HCT116 (cell line): ENCODE data around the gene OAT. TPM values are rescaled to one million over a fixed set of nuclear protein-coding genes. Genes with fewer than 3 reads are reported as not detected.

Experiments
- ATAC-seq: fragments of 200-7000 bp; cut with Tn5 transposase; 2 replicates; pipeline ENCODE4 v1.9.1; 2020; ENCODE audit warnings: mild to moderate bottlenecking, moderate library complexity
- BruUV-seq: library from RNA; stranded (reverse); fragments of 400-500 nt; replicated peaks from 2 replicates; lab custom pipeline; 2021; lab: Mats Ljungman, UMichigan
- CTCF ChIA-PET: fragments of 300-600 bp; sonication (Branson Sonifier 250); formaldehyde crosslinking; loops from one replicate; lab custom pipeline; 2021; ENCODE audit warnings: antibody characterized with exemption; lab: Charles Lee
- POLR2A ChIA-PET: fragments of 300-600, 350-600 bp; sonication (Branson Sonifier 250); formaldehyde crosslinking; loops from one replicate; lab custom pipeline; 2021; ENCODE audit warnings: antibody characterized with exemption; lab: Charles Lee
- RAD21 ChIA-PET, 2 experiments: fragments of 300-600 bp; sonication (Branson Sonifier 250); formaldehyde crosslinking; loops; one replicate each; lab custom pipeline; 2023; ENCODE audit warnings: low total read pairs in 2 of 2; ENCODE audit not compliant: uncharacterized antibody in 2 of 2, unreplicated experiment in 2 of 2, low non-redundant PET in 1 of 2; lab: Charles Lee
- DNase-seq: peaks from one replicate; pipeline ENCODE4 v3.0.0-alpha.2; 2010; ENCODE audit warnings: low read depth, low spot score
- H2AFZ ChIP-seq: fragments of 200-600 bp; shearing (Covaris generic), sonication (generic); 2 replicates; pipeline ENCODE4 v1.6.1; 2017; ENCODE audit warnings: low read depth, mixed run types, mixed read lengths, antibody characterized with exemption, low read length; ENCODE audit not compliant: poor library complexity, severe bottlenecking
- H3K27ac ChIP-seq: 2 replicates; pipeline ENCODE4 v1.5.1; 2012; ENCODE audit warnings: low read depth, low read length
- H3K27me3 ChIP-seq: fragments of 200-600 bp; sonication (generic); 2 replicates; pipeline ENCODE4 v1.6.1; 2016; ENCODE audit warnings: mixed run types, low read length, mixed read lengths; ENCODE audit not compliant: insufficient read depth
- H3K36me3 ChIP-seq, 2 experiments: fragments of 200-500 bp in 1 of 2; fragments of 200-600 bp in 1 of 2; sonication (Bioruptor generic) in 1 of 2; sonication (generic) in 1 of 2; 2 replicates each; pipeline versions ENCODE4 v1.5.1 to v1.6.1; 2014 to 2016; ENCODE audit warnings: low read length in 2 of 2, inconsistent platforms in 1 of 2, mixed read lengths in 1 of 2, mixed run types in 1 of 2; ENCODE audit not compliant: insufficient read depth in 2 of 2, control insufficient read depth in 1 of 2
- H3K4me1 ChIP-seq, 2 experiments: fragments of 200-600 bp in 1 of 2; sonication (generic) in 1 of 2; 2 replicates each; pipeline versions ENCODE4 v1.5.1 to v1.6.1; 2012 to 2017; ENCODE audit warnings: low read length in 2 of 2, inconsistent platforms in 1 of 2, mild to moderate bottlenecking in 1 of 2, mixed read lengths in 1 of 2, mixed run types in 1 of 2, moderate library complexity in 1 of 2; ENCODE audit not compliant: insufficient read depth in 2 of 2, control insufficient read depth in 1 of 2
- H3K4me2 ChIP-seq: fragments of 200-600 bp; sonication (generic); 2 replicates; pipeline ENCODE4 v1.6.1; 2017; ENCODE audit warnings: mixed run types, low read length, mixed read lengths
- H3K4me3 ChIP-seq, 2 experiments: fragments of 200-600 bp in 1 of 2; sonication (generic) in 1 of 2; replicated peaks in 1 of 2; 2 replicates each; pipeline ENCODE4 v1.5.1; 2011 to 2016; ENCODE audit warnings: low read length in 2 of 2, control low read depth in 1 of 2, low read depth in 1 of 2, mild to moderate bottlenecking in 1 of 2, mixed read lengths in 1 of 2, mixed run types in 1 of 2
- H3K79me2 ChIP-seq: fragments of 200-600 bp; sonication (generic); 2 replicates; pipeline ENCODE4 v1.6.1; 2017; ENCODE audit warnings: mild to moderate bottlenecking, mixed run types, low read length, moderate library complexity, mixed read lengths; ENCODE audit not compliant: insufficient read depth
- H3K9ac ChIP-seq: fragments of 200-600 bp; sonication (generic); 2 replicates; pipeline ENCODE4 v1.6.1; 2016; ENCODE audit warnings: low read length, mixed read lengths
- H3K9me2 ChIP-seq: fragments of 200-600 bp; sonication (generic), shearing (Covaris generic); 2 replicates; pipeline ENCODE4 v1.6.1; 2017; ENCODE audit warnings: mixed run types, mild to moderate bottlenecking, moderate library complexity; ENCODE audit not compliant: insufficient read depth
- H3K9me3 ChIP-seq, 2 experiments: fragments of 200-500 bp in 1 of 2; fragments of 200-600 bp in 1 of 2; sonication (Bioruptor generic) in 1 of 2; sonication (generic) in 1 of 2; 2 replicates each; pipeline ENCODE4 v1.6.1; 2014 to 2017; ENCODE audit warnings: low read length in 2 of 2, mixed read lengths in 2 of 2, inconsistent platforms in 1 of 2, low read depth in 1 of 2, mild to moderate bottlenecking in 1 of 2, mixed run types in 1 of 2, moderate library complexity in 1 of 2; ENCODE audit not compliant: control insufficient read depth in 1 of 2, insufficient read depth in 1 of 2
- H4K20me1 ChIP-seq: fragments of 200-600 bp; sonication (generic), shearing (Covaris generic); 2 replicates; pipeline ENCODE4 v1.6.1; 2017; ENCODE audit warnings: mixed run types, mild to moderate bottlenecking, moderate library complexity; ENCODE audit not compliant: insufficient read depth
- ATF3 ChIP-seq: IDR thresholded peaks from 2 replicates; pipeline ENCODE4 v1.6.1; 2012
- CTCF ChIP-seq, 3 experiments: fragments of 200-600 bp in 1 of 3; sonication (generic) in 1 of 3; IDR thresholded peaks in 2 of 3; conservative IDR thresholded peaks in 1 of 3; 2 replicates each; pipeline ENCODE4 v1.5.1; 2012 to 2017; ENCODE audit warnings: low read depth in 2 of 3, low read length in 2 of 3, antibody characterized with exemption in 1 of 3, borderline replicate concordance in 1 of 3, control low read depth in 1 of 3, mild to moderate bottlenecking in 1 of 3, mixed read lengths in 1 of 3, mixed run types in 1 of 3, moderate library complexity in 1 of 3; ENCODE audit not compliant: insufficient read depth in 1 of 3
- EZH2 ChIP-seq: fragments of 200-600 bp; sonication (generic); IDR thresholded peaks from 2 replicates; pipeline ENCODE4 v1.6.1; 2017; ENCODE audit warnings: antibody characterized with exemption, mixed run types
- EZH2phosphoT487 ChIP-seq: fragments of 200-600 bp; IDR thresholded peaks from 2 replicates; pipeline ENCODE4 v1.6.1; 2018; ENCODE audit warnings: antibody characterized with exemption, borderline replicate concordance
- FOSL1 ChIP-seq: IDR thresholded peaks from 2 replicates; pipeline ENCODE4 v1.6.1; 2012; ENCODE audit warnings: low read depth
- JUND ChIP-seq: IDR thresholded peaks from 2 replicates; pipeline ENCODE4 v1.6.1; 2012
- POLR2AphosphoS5 ChIP-seq: IDR thresholded peaks from 2 replicates; pipeline ENCODE4 v1.6.1; 2011; ENCODE audit warnings: mild to moderate bottlenecking, low read depth, low read length, moderate library complexity
- SIN3A ChIP-seq: IDR thresholded peaks from 2 replicates; pipeline ENCODE4 v1.6.1; 2012; ENCODE audit warnings: low read depth
- SP1 ChIP-seq: IDR thresholded peaks from 2 replicates; pipeline ENCODE4 v1.6.1; 2012; ENCODE audit warnings: low read depth
- SRF ChIP-seq: IDR thresholded peaks from 2 replicates; pipeline ENCODE4 v1.6.1; 2012; ENCODE audit warnings: low read depth
- YY1 ChIP-seq: IDR thresholded peaks from 2 replicates; pipeline ENCODE4 v1.6.1; 2011; ENCODE audit warnings: low read length, low read depth, moderate library complexity, mild to moderate bottlenecking; ENCODE audit not compliant: insufficient replicate concordance; ENCODE audit errors: extremely low read depth
- ZBTB33 ChIP-seq: IDR thresholded peaks from 2 replicates; pipeline ENCODE4 v1.6.1; 2011; ENCODE audit warnings: mild to moderate bottlenecking, low read length, moderate library complexity; ENCODE audit not compliant: insufficient replicate concordance; ENCODE audit errors: extremely low read depth
- ZFX ChIP-seq: fragments of 450-650 bp; IDR thresholded peaks from 2 replicates; pipeline ENCODE4 v1.6.1; 2017
- intact Hi-C: fragments of 100-400 bp; cut with micrococcal nuclease; formaldehyde crosslinking; loops from 2 replicates; pipeline ENCODE4 v1.10.0; 2022
- total RNA-seq: library from RNA; stranded (reverse); gene quantifications from one replicate; pipeline ENCODE4 v1.2.1, GENCODE V29; 2021; ENCODE audit not compliant: unreplicated experiment

The OAT gene
- total RNA-seq, 1 experiment from 2014 or later: 133 TPM

- CTCF ChIA-PET: interaction anchor here (0.8 to 1.5 kb wide), 3 partner anchors 23 to 372 kb away, joined by 3 to 6 read pairs (median 5); no protein-coding TSS in a partner anchor
- ATAC-seq: no peak
- RAD21 ChIA-PET: no interaction called here
- no peak overlapping the region for H2AFZ ChIP-seq
- no peak overlapping the region for H3K9ac ChIP-seq
- H3K4me1 ChIP-seq: no peaks in the 10 kb centered on the region
- H3K4me3 ChIP-seq: no peak overlapping the region
- intact Hi-C loops: no loop called here
- H3K9me2 ChIP-seq: no peaks in the 10 kb centered on the region
- no peaks in the 10 kb centered on the region for H3K36me3 ChIP-seq
- no peak overlapping the region for H3K27ac ChIP-seq
- POLR2A ChIA-PET: no interaction called here
- no peak for DNase-seq
- H3K79me2 ChIP-seq: no peaks in the 10 kb centered on the region
- no peak overlapping the region for H3K4me2 ChIP-seq
- TF ChIP-seq EZH2phosphoT487: no peak
- no TSS peak for BruUV-seq
- no peaks in the 10 kb centered on the region for H4K20me1 ChIP-seq
- H3K27me3 ChIP-seq: no peaks in the 10 kb centered on the region
- no peaks in the 10 kb centered on the region for H3K9me3 ChIP-seq
Observed at GRCh38 chr10:124366343-124366742, 52.4 kb downstream of the OAT start.

GRCh38 chr10:124364674-124365073 lies 54.0 kb downstream of the OAT start:
- H3K4me3 ChIP-seq: no peak overlapping the region
- no peaks in the 10 kb centered on the region for H3K9me3 ChIP-seq
- no peaks in the 10 kb centered on the region for H3K9me2 ChIP-seq
- ChIA-PET POLR2A (no interaction called here), RAD21 (no interaction called here), CTCF (no interaction called here)
- no peaks in the 10 kb centered on the region for H4K20me1 ChIP-seq
- no peak overlapping the region for H3K27ac ChIP-seq
- no peak overlapping the region for H3K9ac ChIP-seq
- DNase-seq (no peak), ATAC-seq (no peak; the same call in 1 of the 2 replicates)
- H3K4me2 ChIP-seq: no peak overlapping the region
- no peaks in the 10 kb centered on the region for H3K79me2 ChIP-seq
- H3K27me3 ChIP-seq: no peaks in the 10 kb centered on the region
- no peaks in the 10 kb centered on the region for H3K4me1 ChIP-seq
- intact Hi-C loops: no loop called here
- no peaks in the 10 kb centered on the region for H3K36me3 ChIP-seq
- H2AFZ ChIP-seq: no peak overlapping the region
- BruUV-seq: no TSS peak
- TF ChIP-seq ZFX: no peak
- TF ChIP-seq JUND: no peak
- no peak for TF ChIP-seq EZH2
- no peak for TF ChIP-seq YY1
- no peak for TF ChIP-seq CTCF (IDR thresholded peaks at IDR 0.05 in 2 of 3, conservative IDR thresholded peaks at IDR 0.05 in 1 of 3; ENCODE audit: borderline replicate concordance in 1 of 3, insufficient read depth in 1 of 3, low read depth in 2 of 3, low read length in 2 of 3)
- no peak for TF ChIP-seq ATF3
- TF ChIP-seq SIN3A: no peak
- TF ChIP-seq FOSL1: no peak
- TF ChIP-seq SRF: no peak
- TF ChIP-seq POLR2AphosphoS5: no peak
- no peak for TF ChIP-seq SP1
- TF ChIP-seq EZH2phosphoT487: no peak
- TF ChIP-seq ZBTB33: no peak
